Testis (tissue), 2 donors: ENCODE data around the gene SLC25A34.

ENCODE experiments used
- CTCF ChIP-seq, 3 experiments: fragments of 450-650 bp in 2 of 3; fragments of 200-600 bp in 1 of 3; sonication (generic) in 1 of 3; IDR thresholded peaks; one replicate each; pipeline ENCODE4 v1.5.1; 2016 to 2019; ENCODE audit warnings: antibody characterized with exemption in 3 of 3, mild to moderate bottlenecking in 2 of 3, moderate library complexity in 1 of 3
- POLR2A ChIP-seq: fragments of 450-650 bp; IDR thresholded peaks from one replicate; pipeline ENCODE4 v1.6.1; 2017; ENCODE audit warnings: antibody characterized with exemption, mild to moderate bottlenecking, moderate library complexity

DNA sequence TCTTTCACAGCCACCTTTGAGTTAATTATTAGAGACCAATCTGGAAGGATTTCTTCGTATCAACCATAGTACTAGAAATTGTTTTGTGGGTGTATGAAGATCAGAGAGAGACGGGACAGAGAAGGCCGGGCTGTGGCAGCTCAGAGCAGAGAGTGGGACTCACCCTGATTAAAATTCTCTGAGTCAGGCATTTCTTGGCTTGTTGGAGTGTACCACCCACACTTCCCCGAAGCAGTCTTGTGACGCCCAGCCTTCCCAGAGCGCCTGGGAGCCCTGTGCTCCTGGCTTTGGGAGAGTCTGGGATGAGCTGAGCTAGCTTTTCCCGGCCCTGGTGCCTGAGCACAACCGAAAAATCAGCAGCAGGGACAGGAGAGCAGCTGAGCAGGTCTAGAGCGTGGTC lies 32.5 kb upstream of the SLC25A34 start:
- TF ChIP-seq POLR2A (no peak), CTCF (IDR thresholded peaks at IDR 0.05) (no peak)
